Dedifferentiated amniotic fluid mesenchymal stem cell (primary cell): Measurements from ENCODE around the gene DOCK4.
"Not testable (repeated sequence)": the region's sequence is repeated elsewhere in the genome, so short reads cannot be mapped to it uniquely, and the experiment has no call there.

Experiments used
- DNase-seq: peaks from one replicate; pipeline ENCODE4 v3.0.0-alpha.2; 2016; ENCODE audit errors: extremely low spot score

The DOCK4 gene

GRCh38 chr7:111958431-111958830 is 247.8 kb downstream of the DOCK4 start:
- DNase-seq: no peak

GRCh38 chr7:111955616-111956015 is 250.6 kb downstream of the DOCK4 start:
- no peak for DNase-seq

- DNase-seq: no peak
These were observed 251.5 kb downstream of the DOCK4 start for GRCh38 chr7:111954474-111955381.

- no peak for DNase-seq
These were observed 252.1 kb downstream of the DOCK4 start for GRCh38 chr7:111954056-111954455.

GRCh38 chr7:111953611-111954010 is 252.6 kb downstream of the DOCK4 start:
- no peak for DNase-seq

- no peak for DNase-seq
These were observed 253.4 kb downstream of the DOCK4 start for GRCh38 chr7:111952783-111953182.

- no peak for DNase-seq
These were observed 255.1 kb downstream of the DOCK4 start for GRCh38 chr7:111951052-111951451.

- DNase-seq: no peak
These were observed 263.6 kb downstream of the DOCK4 start for GRCh38 chr7:111942450-111943081.

GRCh38 chr7:111937163-111937562 is 269.0 kb downstream of the DOCK4 start:
- DNase-seq: no peak

GRCh38 chr7:111933609-111934008 is 272.6 kb downstream of the DOCK4 start:
- no peak for DNase-seq

GRCh38 chr7:111931958-111932357 is 274.2 kb downstream of the DOCK4 start:
- DNase-seq: no peak

GRCh38 chr7:111931016-111931517 is 275.1 kb downstream of the DOCK4 start:
- no peak for DNase-seq

GRCh38 chr7:111929264-111929663 is 276.9 kb downstream of the DOCK4 start:
- DNase-seq: no peak

GRCh38 chr7:111927353-111928019 is 278.7 kb downstream of the DOCK4 start:
- DNase-seq: no peak

- no peak for DNase-seq
These were observed 285.9 kb downstream of the DOCK4 start for GRCh38 chr7:111920329-111920728.

- no peak for DNase-seq
These were observed 286.5 kb downstream of the DOCK4 start for GRCh38 chr7:111919631-111920179.

- no peak for DNase-seq
These were observed 287.0 kb downstream of the DOCK4 start for GRCh38 chr7:111919164-111919563.

GRCh38 chr7:111918461-111918860 is 287.7 kb downstream of the DOCK4 start:
- DNase-seq: no peak

- DNase-seq: not testable (repeated sequence)
These were observed 288.8 kb downstream of the DOCK4 start for GRCh38 chr7:111917404-111917803.

- DNase-seq: no peak
These were observed 291.9 kb downstream of the DOCK4 start for GRCh38 chr7:111914291-111914690.

- DNase-seq: no peak
These were observed 294.8 kb downstream of the DOCK4 start for GRCh38 chr7:111911166-111911961.
